ENCODE data around the gene LBH. TPM values are rescaled to one million over a fixed set of nuclear protein-coding genes. Genes with fewer than 3 reads are reported as not detected.

LBH gene
- total RNA-seq, 1 experiment from 2014 or later: 1.2 TPM

DNA sequence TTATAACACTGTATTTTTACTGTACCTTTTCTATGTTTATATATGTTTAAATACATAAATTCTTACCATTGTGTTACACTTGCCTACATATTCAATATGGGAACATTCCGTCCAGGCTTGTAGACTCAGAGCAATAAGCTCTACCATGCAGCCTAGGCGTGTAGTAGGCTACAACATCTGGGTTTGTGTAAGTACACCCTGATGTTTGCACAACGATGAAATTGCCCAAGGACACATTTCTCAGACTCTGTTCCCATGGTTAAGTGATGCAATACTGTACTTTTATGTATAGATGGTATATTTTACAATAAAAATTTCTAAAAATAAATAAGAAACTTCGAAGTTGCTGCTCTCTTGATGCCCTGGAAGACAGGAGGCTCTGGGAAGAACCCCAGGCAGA, 46.2 kb upstream of the LBH start:
- ChIA-PET CTCF (no interaction called here), RAD21 (ENCODE audit: low non-redundant PET in 1 of 2, low total read pairs in 2 of 2, uncharacterized antibody in 2 of 2, unreplicated experiment in 2 of 2) (no interaction called here), POLR2A (no interaction called here)
- no peak overlapping the region for H3K4me2 ChIP-seq (ENCODE audit: low read length)
- no peak overlapping the region for H3K9ac ChIP-seq (ENCODE audit: low read length)
- H3K9me3 ChIP-seq (ENCODE audit: control insufficient read depth in 1 of 2, insufficient read depth in 1 of 2, low read depth in 1 of 2, low read length in 2 of 2): no peaks in the 10 kb centered on the region
- DNase-seq (ENCODE audit: low read depth, low spot score) (no peak), ATAC-seq (no peak)
- no TSS peak for BruUV-seq (replicated peaks)
- TF ChIP-seq, protein P1, sequence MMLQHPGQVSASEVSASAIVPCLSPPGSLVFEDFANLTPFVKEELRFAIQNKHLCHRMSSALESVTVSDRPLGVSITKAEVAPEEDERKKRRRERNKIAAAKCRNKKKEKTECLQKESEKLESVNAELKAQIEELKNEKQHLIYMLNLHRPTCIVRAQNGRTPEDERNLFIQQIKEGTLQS (IDR thresholded peaks at IDR 0.05): no peak
- TF ChIP-seq SIN3A (IDR thresholded peaks at IDR 0.05; ENCODE audit: low read depth): no peak
- TF ChIP-seq POLR2AphosphoS5 (IDR thresholded peaks at IDR 0.05; ENCODE audit: low read depth, low read length): no peak
- TF ChIP-seq SP1 (IDR thresholded peaks at IDR 0.05; ENCODE audit: low read depth): no peak
- intact Hi-C loops (cut with micrococcal nuclease): no loop called here
- no peaks in the 10 kb centered on the region for H3K4me1 ChIP-seq (ENCODE audit: control insufficient read depth in 1 of 2, insufficient read depth in 2 of 2, low read length in 2 of 2)
- no peaks in the 10 kb centered on the region for H3K36me3 ChIP-seq (ENCODE audit: control insufficient read depth in 1 of 2, insufficient read depth in 2 of 2, low read length in 2 of 2)
- H3K27ac ChIP-seq (ENCODE audit: low read depth, low read length): no peak overlapping the region
- H2AFZ ChIP-seq (ENCODE audit: low read depth, low read length, poor library complexity, severe bottlenecking): no peak overlapping the region
- H3K4me3 ChIP-seq (replicated peaks in 1 of 2; ENCODE audit: low read depth in 1 of 2, low read length in 2 of 2): no peak overlapping the region
- no peaks in the 10 kb centered on the region for H3K79me2 ChIP-seq (ENCODE audit: insufficient read depth, low read length)
- 0 out of 2 replicates have a peak, but pooled peaks cover 2% of the 10 kb centered on the region for H3K27me3 ChIP-seq (ENCODE audit: insufficient read depth, low read length)
- no peaks in the 10 kb centered on the region for H4K20me1 ChIP-seq (ENCODE audit: insufficient read depth)
- no peaks in the 10 kb centered on the region for H3K9me2 ChIP-seq (ENCODE audit: insufficient read depth)

DNA sequence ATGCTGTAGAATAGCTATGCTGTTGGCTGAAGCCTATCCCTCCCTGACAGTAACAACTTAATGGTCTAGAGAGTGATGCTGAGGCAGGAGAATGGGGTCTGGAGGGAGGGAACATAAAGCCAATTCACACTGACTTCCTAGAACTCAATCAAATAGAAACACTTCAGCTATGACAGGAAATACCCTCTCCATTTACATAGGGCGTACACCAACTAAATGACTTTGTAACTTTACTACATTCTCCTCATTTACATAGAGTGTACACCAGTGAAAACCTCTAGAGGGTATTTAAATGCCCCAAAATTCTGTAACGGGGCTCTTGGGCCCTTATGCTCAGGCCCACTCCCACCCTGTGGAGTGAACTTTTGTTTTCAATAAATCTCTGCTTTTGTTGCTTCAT, 43.0 kb upstream of the LBH start:
- POLR2A ChIA-PET: no interaction called here
- DNase-seq (ENCODE audit: low read depth, low spot score): no peak
- Histone ChIP-seq H3K79me2 (ENCODE audit: insufficient read depth, low read length) (no peaks in the 10 kb centered on the region), H3K27me3 (ENCODE audit: insufficient read depth, low read length) (0 out of 2 replicates have a peak, but pooled peaks cover 6% of the 10 kb centered on the region), H3K4me1 (ENCODE audit: control insufficient read depth in 1 of 2, insufficient read depth in 2 of 2, low read length in 2 of 2) (no peaks in the 10 kb centered on the region), H4K20me1 (ENCODE audit: insufficient read depth) (no peaks in the 10 kb centered on the region), H2AFZ (ENCODE audit: low read depth, low read length, poor library complexity, severe bottlenecking) (no peak overlapping the region), H3K4me3 (replicated peaks in 1 of 2; ENCODE audit: low read depth in 1 of 2, low read length in 2 of 2) (no peak overlapping the region), H3K9me2 (ENCODE audit: insufficient read depth) (no peaks in the 10 kb centered on the region), H3K27ac (ENCODE audit: low read depth, low read length) (no peak overlapping the region), H3K9me3 (ENCODE audit: control insufficient read depth in 1 of 2, insufficient read depth in 1 of 2, low read depth in 1 of 2, low read length in 2 of 2) (no peaks in the 10 kb centered on the region), H3K9ac (ENCODE audit: low read length) (no peak overlapping the region), H3K4me2 (ENCODE audit: low read length) (no peak overlapping the region), H3K36me3 (ENCODE audit: control insufficient read depth in 1 of 2, insufficient read depth in 2 of 2, low read length in 2 of 2) (no peaks in the 10 kb centered on the region)
- TF ChIP-seq FOSL1 (IDR thresholded peaks at IDR 0.05; ENCODE audit: low read depth) (no peak), SP1 (IDR thresholded peaks at IDR 0.05; ENCODE audit: low read depth) (no peak), EZH2phosphoT487 (IDR thresholded peaks at IDR 0.05; ENCODE audit: borderline replicate concordance) (no peak), POLR2AphosphoS5 (IDR thresholded peaks at IDR 0.05; ENCODE audit: low read depth, low read length) (no peak), ZFX (IDR thresholded peaks at IDR 0.05) (no peak), YY1 (IDR thresholded peaks at IDR 0.05; ENCODE audit: extremely low read depth, insufficient replicate concordance, low read depth, low read length) (no peak), RAD21 (IDR thresholded peaks at IDR 0.05; ENCODE audit: low read depth) (no peak), POLR2A (IDR thresholded peaks at IDR 0.05; ENCODE audit: borderline replicate concordance, extremely low read depth, insufficient read depth, insufficient read length) (no peak), SRF (IDR thresholded peaks at IDR 0.05; ENCODE audit: low read depth) (no peak), JUND (IDR thresholded peaks at IDR 0.05) (no peak), TCF7L2 (IDR thresholded peaks at IDR 0.05; ENCODE audit: borderline replicate concordance, extremely low read depth, insufficient read depth, insufficient read length) (no peak), EZH2 (IDR thresholded peaks at IDR 0.05) (no peak), CEBPB (IDR thresholded peaks at IDR 0.05; ENCODE audit: low read depth) (no peak), CBX3 (IDR thresholded peaks at IDR 0.05; ENCODE audit: low read depth) (no peak), ELF1 (IDR thresholded peaks at IDR 0.05; ENCODE audit: borderline replicate concordance, low read depth) (no peak)
- TF ChIP-seq, protein P2, sequence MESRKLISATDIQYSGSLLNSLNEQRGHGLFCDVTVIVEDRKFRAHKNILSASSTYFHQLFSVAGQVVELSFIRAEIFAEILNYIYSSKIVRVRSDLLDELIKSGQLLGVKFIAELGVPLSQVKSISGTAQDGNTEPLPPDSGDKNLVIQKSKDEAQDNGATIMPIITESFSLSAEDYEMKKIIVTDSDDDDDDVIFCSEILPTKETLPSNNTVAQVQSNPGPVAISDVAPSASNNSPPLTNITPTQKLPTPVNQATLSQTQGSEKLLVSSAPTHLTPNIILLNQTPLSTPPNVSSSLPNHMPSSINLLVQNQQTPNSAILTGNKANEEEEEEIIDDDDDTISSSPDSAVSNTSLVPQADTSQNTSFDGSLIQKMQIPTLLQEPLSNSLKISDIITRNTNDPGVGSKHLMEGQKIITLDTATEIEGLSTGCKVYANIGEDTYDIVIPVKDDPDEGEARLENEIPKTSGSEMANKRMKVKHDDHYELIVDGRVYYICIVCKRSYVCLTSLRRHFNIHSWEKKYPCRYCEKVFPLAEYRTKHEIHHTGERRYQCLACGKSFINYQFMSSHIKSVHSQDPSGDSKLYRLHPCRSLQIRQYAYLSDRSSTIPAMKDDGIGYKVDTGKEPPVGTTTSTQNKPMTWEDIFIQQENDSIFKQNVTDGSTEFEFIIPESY (IDR thresholded peaks at IDR 0.05; ENCODE audit: extremely low read depth, insufficient replicate concordance, low read length): no peak
- TF ChIP-seq, protein P3, sequence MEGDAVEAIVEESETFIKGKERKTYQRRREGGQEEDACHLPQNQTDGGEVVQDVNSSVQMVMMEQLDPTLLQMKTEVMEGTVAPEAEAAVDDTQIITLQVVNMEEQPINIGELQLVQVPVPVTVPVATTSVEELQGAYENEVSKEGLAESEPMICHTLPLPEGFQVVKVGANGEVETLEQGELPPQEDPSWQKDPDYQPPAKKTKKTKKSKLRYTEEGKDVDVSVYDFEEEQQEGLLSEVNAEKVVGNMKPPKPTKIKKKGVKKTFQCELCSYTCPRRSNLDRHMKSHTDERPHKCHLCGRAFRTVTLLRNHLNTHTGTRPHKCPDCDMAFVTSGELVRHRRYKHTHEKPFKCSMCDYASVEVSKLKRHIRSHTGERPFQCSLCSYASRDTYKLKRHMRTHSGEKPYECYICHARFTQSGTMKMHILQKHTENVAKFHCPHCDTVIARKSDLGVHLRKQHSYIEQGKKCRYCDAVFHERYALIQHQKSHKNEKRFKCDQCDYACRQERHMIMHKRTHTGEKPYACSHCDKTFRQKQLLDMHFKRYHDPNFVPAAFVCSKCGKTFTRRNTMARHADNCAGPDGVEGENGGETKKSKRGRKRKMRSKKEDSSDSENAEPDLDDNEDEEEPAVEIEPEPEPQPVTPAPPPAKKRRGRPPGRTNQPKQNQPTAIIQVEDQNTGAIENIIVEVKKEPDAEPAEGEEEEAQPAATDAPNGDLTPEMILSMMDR (IDR thresholded peaks at IDR 0.05 in 2 of 3, conservative IDR thresholded peaks at IDR 0.05 in 1 of 3; ENCODE audit: borderline replicate concordance in 1 of 3, insufficient read depth in 1 of 3, low read depth in 2 of 3, low read length in 2 of 3): no peak
- TF ChIP-seq, protein P4, sequence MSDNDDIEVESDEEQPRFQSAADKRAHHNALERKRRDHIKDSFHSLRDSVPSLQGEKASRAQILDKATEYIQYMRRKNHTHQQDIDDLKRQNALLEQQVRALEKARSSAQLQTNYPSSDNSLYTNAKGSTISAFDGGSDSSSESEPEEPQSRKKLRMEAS (IDR thresholded peaks at IDR 0.05): no peak
- no TSS peak for BruUV-seq (replicated peaks)
- RAD21 ChIA-PET (ENCODE audit: low non-redundant PET in 1 of 2, low total read pairs in 2 of 2, uncharacterized antibody in 2 of 2, unreplicated experiment in 2 of 2): no interaction called here
- ATAC-seq: no peak
- intact Hi-C loops (cut with micrococcal nuclease): no loop called here
- CTCF ChIA-PET: no interaction called here
